Spleen (tissue), 11 donors: ENCODE measurements around the gene EVC. TPM values are rescaled to one million over a fixed set of nuclear protein-coding genes. Genes with fewer than 3 reads are reported as not detected.

Source experiments
- DNase-seq: peaks from one replicate; pipeline ENCODE4 v3.0.0-alpha.2; 2020
- H3K27ac ChIP-seq, 8 donors: fragments of 200-600 bp; sonication (generic) in 7 of 8; 1 replicate in 4 of 8; 2 replicates in 4 of 8; pipeline versions ENCODE4 v1.5.0 to v1.8.0; 2016 to 2021; ENCODE audit warnings: inconsistent platforms in 4 of 8, mild to moderate bottlenecking in 4 of 8, moderate library complexity in 1 of 8
- H3K27me3 ChIP-seq, 7 donors: fragments of 200-600 bp; sonication (generic) in 6 of 7; replicated peaks in 1 of 7; 1 replicate in 4 of 7; 2 replicates in 3 of 7; pipeline versions ENCODE4 v1.5.0 to v1.8.0; 2016 to 2021; ENCODE audit warnings: inconsistent platforms in 3 of 7, mild to moderate bottlenecking in 1 of 7
- H3K36me3 ChIP-seq, 6 donors: fragments of 200-600 bp; sonication (generic) in 5 of 6; 1 replicate in 4 of 6; 2 replicates in 2 of 6; pipeline versions ENCODE4 v1.5.0 to v1.8.0; 2016 to 2021; ENCODE audit warnings: inconsistent platforms in 2 of 6
- H3K4me1 ChIP-seq, 6 donors: fragments of 200-600 bp; sonication (generic) in 5 of 6; 1 replicate in 3 of 6; 2 replicates in 3 of 6; pipeline versions ENCODE4 v1.5.0 to v1.8.0; 2016 to 2021; ENCODE audit warnings: inconsistent platforms in 3 of 6
- H3K4me3 ChIP-seq, 8 donors: fragments of 200-600 bp; sonication (generic) in 7 of 8; 1 replicate in 4 of 8; 2 replicates in 4 of 8; pipeline versions ENCODE4 v1.5.0 to v1.8.0; 2016 to 2021; ENCODE audit warnings: inconsistent platforms in 4 of 8, mild to moderate bottlenecking in 4 of 8, moderate library complexity in 2 of 8
- H3K9me3 ChIP-seq, 8 donors: fragments of 200-600 bp; sonication (generic) in 7 of 8; 1 replicate in 4 of 8; 2 replicates in 4 of 8; pipeline versions ENCODE4 v1.5.0 to v1.8.0; 2016 to 2021; ENCODE audit warnings: inconsistent platforms in 4 of 8
- POLR2A ChIP-seq, 3 donors: fragments of 450-650 bp; IDR thresholded peaks; one replicate each; pipeline ENCODE4 v1.5.1; 2017; ENCODE audit warnings: antibody characterized with exemption in 3 of 3, mild to moderate bottlenecking in 1 of 3
- POLR2AphosphoS5 ChIP-seq, 3 donors: sonication (generic); formaldehyde crosslinking; IDR thresholded peaks; one replicate each; pipeline ENCODE4 v1.5.1; 2017; ENCODE audit warnings: antibody characterized with exemption in 3 of 3
- WGBS, 5 donors: extraction: QIAGEN DNeasy Blood & Tissue Kit in 3 of 5; methylation state at CpG; one replicate each; pipeline versions ENCODE4 v1.1.5 to v1.1.7; 2013 to 2018; 5-methylcytosine and 5-hydroxymethylcytosine counted together
- intact Hi-C: fragments of 100-400 bp; cut with DNase I; formaldehyde crosslinking; loops from one replicate; pipeline ENCODE4 v1.15.0; 2023; ENCODE audit warnings: low total_unique reads
- polyA plus RNA-seq, 3 donors: library from polyadenylated mRNA; stranded (reverse); fragments of 200-250 nt; gene quantifications; one replicate each; pipeline ENCODE4 v1.2.1, GENCODE V29; 2013
- total RNA-seq, 7 donors: library from RNA; depleted of rRNA in 3 of 7; stranded (reverse); fragments of >200 nt in 3 of 7; fragmentation: NEBNext Ultra II Directional in 4 of 7; extraction: Animal tissue kit (Norgen Biotek cat#: 25700) in 4 of 7; gene quantifications; one replicate each; pipeline versions ENCODE4 v1.1.0 to v1.2.1, GENCODE V29; 2016 to 2021
- TF ChIP-seq, protein P1 (sequence below), 11 experiments: fragments of 200-600 bp in 7 of 11; fragments of 450-650 bp in 4 of 11; sonication (generic) in 4 of 11; IDR thresholded peaks in 8 of 11; conservative IDR thresholded peaks in 3 of 11; 1 replicate in 7 of 11; 2 replicates in 4 of 11; pipeline versions ENCODE4 v1.4.0 to v1.8.0; 2016 to 2021; ENCODE audit warnings: antibody characterized with exemption in 11 of 11, inconsistent platforms in 4 of 11, mild to moderate bottlenecking in 1 of 11
- donor health status: healthy with polysubstance abuse.
- donor health status: DM: no; HTN: no; CAD: no; lungs with moderate emphysema.
- donor health status: DM: no; HTN: no; CAD: no.
- donor health status: Bipolar disorder and iron deficiency.
- donor health status: healthy.
- donor health status: DM: no; HTN: no; CAD: no.
- donor health status: DM: yes; HTN: yes; CAD: no.

EVC gene
- total and polyA plus RNA-seq, 10 donors, result 0.20 to 13.3 (median 6.9) TPM

DNA sequence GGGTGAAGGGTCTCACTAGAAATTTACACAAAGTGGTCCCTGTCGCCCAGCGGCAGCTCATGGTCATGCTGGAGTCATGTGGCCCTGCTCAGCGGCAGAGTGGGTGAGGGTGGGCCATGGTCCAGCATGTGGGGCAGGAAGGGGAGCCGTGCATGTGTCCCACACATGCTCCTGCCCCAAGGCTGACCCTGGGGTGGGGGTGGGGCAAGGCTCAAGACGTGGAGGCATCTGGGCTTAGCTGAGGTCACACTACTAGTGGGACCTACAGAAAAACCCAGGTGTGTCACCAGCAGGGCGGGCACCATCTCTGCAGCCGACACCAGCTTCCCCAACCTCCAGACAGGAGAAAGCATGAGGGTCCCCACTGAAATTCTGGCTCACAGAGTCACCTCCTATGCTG is 42.4 kb downstream of the EVC start:
- Histone ChIP-seq H3K4me1 (no peaks in the 10 kb centered on the region), H3K36me3 (peaks cover 0 to 26% (median 0%) of the 10 kb centered on the region in 6 donors), H3K4me3 (no peak overlapping the region), H3K27ac (no peak overlapping the region), H3K27me3 (peaks cover 0 to 4% (median 0%) of the 10 kb centered on the region in 7 donors), H3K9me3 (peaks cover 0 to 3% (median 0%) of the 10 kb centered on the region in 8 donors)
- TF ChIP-seq, protein P1, sequence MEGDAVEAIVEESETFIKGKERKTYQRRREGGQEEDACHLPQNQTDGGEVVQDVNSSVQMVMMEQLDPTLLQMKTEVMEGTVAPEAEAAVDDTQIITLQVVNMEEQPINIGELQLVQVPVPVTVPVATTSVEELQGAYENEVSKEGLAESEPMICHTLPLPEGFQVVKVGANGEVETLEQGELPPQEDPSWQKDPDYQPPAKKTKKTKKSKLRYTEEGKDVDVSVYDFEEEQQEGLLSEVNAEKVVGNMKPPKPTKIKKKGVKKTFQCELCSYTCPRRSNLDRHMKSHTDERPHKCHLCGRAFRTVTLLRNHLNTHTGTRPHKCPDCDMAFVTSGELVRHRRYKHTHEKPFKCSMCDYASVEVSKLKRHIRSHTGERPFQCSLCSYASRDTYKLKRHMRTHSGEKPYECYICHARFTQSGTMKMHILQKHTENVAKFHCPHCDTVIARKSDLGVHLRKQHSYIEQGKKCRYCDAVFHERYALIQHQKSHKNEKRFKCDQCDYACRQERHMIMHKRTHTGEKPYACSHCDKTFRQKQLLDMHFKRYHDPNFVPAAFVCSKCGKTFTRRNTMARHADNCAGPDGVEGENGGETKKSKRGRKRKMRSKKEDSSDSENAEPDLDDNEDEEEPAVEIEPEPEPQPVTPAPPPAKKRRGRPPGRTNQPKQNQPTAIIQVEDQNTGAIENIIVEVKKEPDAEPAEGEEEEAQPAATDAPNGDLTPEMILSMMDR (IDR thresholded peaks at IDR 0.05 in 8 of 11, conservative IDR thresholded peaks at IDR 0.05 in 3 of 11), result no peak
- no peak for TF ChIP-seq POLR2A (IDR thresholded peaks at IDR 0.05)
- no peak for TF ChIP-seq POLR2AphosphoS5 (IDR thresholded peaks at IDR 0.05)
- intact Hi-C loops, result no loop called here
- DNase-seq, result no peak
- 80 to 94% (median 91%) methylated on average over 3 to 7 of the region's 7 CpGs for WGBS, 5 donors

- intact Hi-C loops, result no loop called here
- no peak for DNase-seq
- Histone ChIP-seq H3K4me1 (no peaks in the 10 kb centered on the region), H3K4me3 (no peak overlapping the region), H3K9me3 (peaks cover 0 to 3% (median 0%) of the 10 kb centered on the region in 8 donors), H3K27ac (no peak overlapping the region), H3K36me3 (peaks cover 0 to 26% (median 0%) of the 10 kb centered on the region in 6 donors), H3K27me3 (peaks cover 0 to 4% (median 0%) of the 10 kb centered on the region in 7 donors)
- 77 to 89% (median 81%) methylated on average over 16 to 19 of the region's 19 CpGs for WGBS, 5 donors
- TF ChIP-seq POLR2A (IDR thresholded peaks at IDR 0.05) (no peak), POLR2AphosphoS5 (IDR thresholded peaks at IDR 0.05) (no peak)
- TF ChIP-seq, protein P1 (IDR thresholded peaks at IDR 0.05 in 8 of 11, conservative IDR thresholded peaks at IDR 0.05 in 3 of 11), result no peak
Observed at GRCh38 chr4:5753766-5754528, 42.9 kb downstream of the EVC start.

- 85 to 95% (median 93%) methylated on average over 8 of the region's 8 CpGs for WGBS, 5 donors
- Histone ChIP-seq H3K4me1 (no peaks in the 10 kb centered on the region), H3K27me3 (peaks cover 0 to 4% (median 0%) of the 10 kb centered on the region in 7 donors), H3K27ac (no peak overlapping the region), H3K9me3 (peaks cover 0 to 3% (median 0%) of the 10 kb centered on the region in 8 donors), H3K4me3 (no peak overlapping the region), H3K36me3 (peaks cover 0 to 26% (median 0%) of the 10 kb centered on the region in 6 donors)
- intact Hi-C loops, result no loop called here
- DNase-seq, result no peak
- no peak for TF ChIP-seq POLR2AphosphoS5 (IDR thresholded peaks at IDR 0.05)
- no peak for TF ChIP-seq POLR2A (IDR thresholded peaks at IDR 0.05)
- TF ChIP-seq, protein P1 (IDR thresholded peaks at IDR 0.05 in 8 of 11, conservative IDR thresholded peaks at IDR 0.05 in 3 of 11), result no peak
Observed at GRCh38 chr4:5754529-5754881, 43.5 kb downstream of the EVC start.

- WGBS, 5 donors, result 89 to 94% (median 93%) methylated on average over 16 of the region's 16 CpGs
- Histone ChIP-seq H3K4me1 (no peaks in the 10 kb centered on the region), H3K27ac (no peak overlapping the region), H3K4me3 (no peak overlapping the region), H3K36me3 (peaks cover 0 to 26% (median 0%) of the 10 kb centered on the region in 6 donors), H3K9me3 (peaks cover 0 to 3% (median 0%) of the 10 kb centered on the region in 8 donors), H3K27me3 (peaks cover 0 to 4% (median 0%) of the 10 kb centered on the region in 7 donors)
- TF ChIP-seq POLR2A (IDR thresholded peaks at IDR 0.05) (no peak), POLR2AphosphoS5 (IDR thresholded peaks at IDR 0.05) (no peak)
- TF ChIP-seq, protein P1 (IDR thresholded peaks at IDR 0.05 in 8 of 11, conservative IDR thresholded peaks at IDR 0.05 in 3 of 11), result no peak
- no peak for DNase-seq
- intact Hi-C loops, result no loop called here
Observed at GRCh38 chr4:5755161-5755560, 44.2 kb downstream of the EVC start.
